Muscle of leg (tissue), 11 donors: Measurements from ENCODE around the gene KHDC1L. TPM values are rescaled to one million over a fixed set of nuclear protein-coding genes. Genes with fewer than 3 reads are reported as not detected.
"Not testable (repeated sequence)": the region's sequence is repeated elsewhere in the genome, so short reads cannot be mapped to it uniquely, and the experiment has no call there.

ENCODE experiments used
- DNase-seq: peaks from one replicate; pipeline ENCODE4 v3.0.0; 2013
- H3K27ac ChIP-seq: one replicate; pipeline ENCODE4 v1.5.1; 2013; ENCODE audit warnings: mild to moderate bottlenecking, low read length, control low read depth
- H3K27me3 ChIP-seq: one replicate; pipeline ENCODE4 v1.6.1; 2013; ENCODE audit warnings: low read length; ENCODE audit not compliant: control insufficient read depth, insufficient read depth
- H3K36me3 ChIP-seq: one replicate; pipeline ENCODE4 v1.6.1; 2013; ENCODE audit warnings: low read length; ENCODE audit not compliant: control insufficient read depth, insufficient read depth
- H3K4me1 ChIP-seq: one replicate; pipeline ENCODE4 v1.6.1; 2013; ENCODE audit warnings: low read length; ENCODE audit not compliant: control insufficient read depth, insufficient read depth
- H3K4me3 ChIP-seq: one replicate; pipeline ENCODE4 v1.5.1; 2013; ENCODE audit warnings: low read length, control low read depth
- H3K9me3 ChIP-seq: replicated peaks from 2 replicates; pipeline ENCODE4 v1.6.1; 2013; ENCODE audit warnings: low read depth, low read length; ENCODE audit not compliant: control insufficient read depth
- WGBS: methylation state at CpG from one replicate; pipeline ENCODE4 v1.1.5; 2013; ENCODE audit warnings: missing lambda C conversion rate; ENCODE audit not compliant: insufficient coverage; 5-methylcytosine and 5-hydroxymethylcytosine counted together
- polyA plus RNA-seq, 8 donors: library from polyadenylated mRNA; unstranded; fragments of 120-200 nt; gene quantifications; one replicate each; pipeline versions ENCODE4 v1.2.1 to v1.2.3, GENCODE V29; 2013; ENCODE audit warnings: inconsistent platforms in 1 of 8, low replicate concordance in 1 of 8; ENCODE audit not compliant: insufficient read length in 8 of 8, insufficient read depth in 1 of 8
- total RNA-seq: library from RNA; stranded (reverse); fragments of 120-200 nt; gene quantifications from one replicate; pipeline ENCODE4 v1.2.4, GENCODE V29; 2013

Gene KHDC1L
- total and polyA plus RNA-seq, 9 donors, result 0.13 to 0.87 (median 0.37) TPM; not detected in 3

- H3K4me3 ChIP-seq, result no peak overlapping the region
- no peaks in the 10 kb centered on the region for H3K4me1 ChIP-seq
- DNase-seq, result no peak
- WGBS, result 58% methylated on average over 4 of the region's 5 CpGs
- no peaks in the 10 kb centered on the region for H3K36me3 ChIP-seq
- H3K9me3 ChIP-seq, result no peaks in the 10 kb centered on the region
- H3K27ac ChIP-seq, result no peak overlapping the region
- H3K27me3 ChIP-seq, result no peaks in the 10 kb centered on the region
Measured at GRCh38 chr6:73248192-73248903, 23.1 kb upstream of the KHDC1L start.

- Histone ChIP-seq H3K27ac (no peak overlapping the region), H3K36me3 (no peaks in the 10 kb centered on the region), H3K4me3 (no peak overlapping the region), H3K4me1 (no peaks in the 10 kb centered on the region), H3K27me3 (no peaks in the 10 kb centered on the region), H3K9me3 (no peaks in the 10 kb centered on the region)
- 85% methylated on average over 5 of the region's 5 CpGs for WGBS
- no peak for DNase-seq
Measured at GRCh38 chr6:73242001-73242400, 16.7 kb upstream of the KHDC1L start.

- no peak for DNase-seq
- no peaks in the 10 kb centered on the region for H3K4me1 ChIP-seq
- no CpG with 5 or more reads among the region's 4 CpGs for WGBS
Measured at GRCh38 chr6:73240730-73241129, 15.4 kb upstream of the KHDC1L start.

GRCh38 chr6:73236144-73236750 is 11.0 kb upstream of the KHDC1L start:
- Histone ChIP-seq H3K9me3 (no peaks in the 10 kb centered on the region), H3K27me3 (no peaks in the 10 kb centered on the region), H3K4me1 (no peaks in the 10 kb centered on the region), H3K4me3 (no peak overlapping the region), H3K27ac (no peak overlapping the region), H3K36me3 (no peaks in the 10 kb centered on the region)
- 100% methylated on average over 2 of the region's 5 CpGs for WGBS
- no peak for DNase-seq

More at GRCh38 chr6:73240730-73241129, 15.4 kb upstream of the KHDC1L start:
- no peaks in the 10 kb centered on the region for H3K27me3 ChIP-seq
- no peaks in the 10 kb centered on the region for H3K36me3 ChIP-seq
- H3K9me3 ChIP-seq, result no peaks in the 10 kb centered on the region
- no peak overlapping the region for H3K4me3 ChIP-seq
- no peak overlapping the region for H3K27ac ChIP-seq

GRCh38 chr6:73234733-73235132 is 9.4 kb upstream of the KHDC1L start:
- Histone ChIP-seq H3K4me1 (no peaks in the 10 kb centered on the region), H3K9me3 (no peaks in the 10 kb centered on the region), H3K27ac (no peak overlapping the region), H3K27me3 (no peaks in the 10 kb centered on the region), H3K4me3 (no peak overlapping the region), H3K36me3 (no peaks in the 10 kb centered on the region)
- no CpG with 5 or more reads among the region's 1 CpG for WGBS
- DNase-seq, result no peak

- H3K4me1 ChIP-seq, result not testable (repeated sequence)
- peak; percentile 9 for DNase-seq
Measured at GRCh38 chr6:73233971-73234370, 8.7 kb upstream of the KHDC1L start.

GRCh38 chr6:73233048-73233447 is 7.8 kb upstream of the KHDC1L start:
- Histone ChIP-seq H3K36me3 (no peaks in the 10 kb centered on the region), H3K27me3 (no peaks in the 10 kb centered on the region), H3K9me3 (no peaks in the 10 kb centered on the region), H3K27ac (no peak overlapping the region), H3K4me1 (no peaks in the 10 kb centered on the region), H3K4me3 (no peak overlapping the region)
- DNase-seq, result no peak
- WGBS, result 80% methylated on average over 1 of the region's 6 CpGs

More at GRCh38 chr6:73233971-73234370, 8.7 kb upstream of the KHDC1L start:
- not testable (repeated sequence) for H3K27ac ChIP-seq, H3K36me3 ChIP-seq, H3K9me3 ChIP-seq, H3K4me3 ChIP-seq, H3K27me3 ChIP-seq
- 30% methylated on average over 2 of the region's 3 CpGs for WGBS

GRCh38 chr6:73231986-73232391 is 6.7 kb upstream of the KHDC1L start:
- no peaks in the 10 kb centered on the region for H3K36me3 ChIP-seq
- H3K4me1 ChIP-seq, result no peaks in the 10 kb centered on the region
- no peak overlapping the region for H3K27ac ChIP-seq
- H3K4me3 ChIP-seq, result no peak overlapping the region
- no CpG with 5 or more reads among the region's 1 CpG for WGBS
- no peaks in the 10 kb centered on the region for H3K27me3 ChIP-seq
- no peaks in the 10 kb centered on the region for H3K9me3 ChIP-seq
- DNase-seq, result no peak

GRCh38 chr6:73227606-73228255 is 2.4 kb upstream of the KHDC1L start:
- no CpG with 5 or more reads among the region's 3 CpGs for WGBS
- H3K27ac ChIP-seq, result no peak overlapping the region
- H3K27me3 ChIP-seq, result no peaks in the 10 kb centered on the region
- H3K4me3 ChIP-seq, result no peak overlapping the region
- H3K36me3 ChIP-seq, result no peaks in the 10 kb centered on the region
- no peak for DNase-seq
- no peaks in the 10 kb centered on the region for H3K9me3 ChIP-seq
- no peaks in the 10 kb centered on the region for H3K4me1 ChIP-seq

- DNase-seq, result no peak
- Histone ChIP-seq H3K4me3 (no peak overlapping the region), H3K27ac (no peak overlapping the region), H3K36me3 (no peaks in the 10 kb centered on the region), H3K9me3 (no peaks in the 10 kb centered on the region), H3K4me1 (no peaks in the 10 kb centered on the region), H3K27me3 (no peaks in the 10 kb centered on the region)
- no CpG with 5 or more reads among the region's 2 CpGs for WGBS
Measured at GRCh38 chr6:73216859-73217258, 8.4 kb downstream of the KHDC1L start.
